ENCODE measurements around the gene B4GALT6.

The B4GALT6 gene

GRCh38 chr18:31587529-31587928 is 96.9 kb downstream of the B4GALT6 start:
- Mint-ChIP-seq H3K9me3 (no peaks in the 10 kb centered on the region), H3K27ac (no peak overlapping the region), H3K36me3 (ENCODE audit: low read depth) (no peaks in the 10 kb centered on the region), H3K4me3 (no peak overlapping the region), H3K4me1 (ENCODE audit: low read depth) (no peaks in the 10 kb centered on the region), H3K27me3 (peaks cover 4% of the 10 kb centered on the region)

GRCh38 chr18:31586616-31587015 is 97.8 kb downstream of the B4GALT6 start:
- H3K36me3 Mint-ChIP-seq (ENCODE audit: low read depth) = no peaks in the 10 kb centered on the region
- H3K9me3 Mint-ChIP-seq = no peaks in the 10 kb centered on the region
- no peak overlapping the region for H3K4me3 Mint-ChIP-seq
- H3K4me1 Mint-ChIP-seq (ENCODE audit: low read depth) = no peaks in the 10 kb centered on the region
- H3K27ac Mint-ChIP-seq = no peak overlapping the region
- H3K27me3 Mint-ChIP-seq = peaks cover 4% of the 10 kb centered on the region

- Mint-ChIP-seq H3K4me1 (ENCODE audit: low read depth) (no peaks in the 10 kb centered on the region), H3K27me3 (peaks cover 4% of the 10 kb centered on the region), H3K27ac (no peak overlapping the region), H3K36me3 (ENCODE audit: low read depth) (no peaks in the 10 kb centered on the region), H3K9me3 (no peaks in the 10 kb centered on the region), H3K4me3 (no peak overlapping the region)
These were observed 98.4 kb downstream of the B4GALT6 start for GRCh38 chr18:31585991-31586390.

- peaks cover 4% of the 10 kb centered on the region for H3K27me3 Mint-ChIP-seq
- no peaks in the 10 kb centered on the region for H3K4me1 Mint-ChIP-seq (ENCODE audit: low read depth)
- no peak overlapping the region for H3K27ac Mint-ChIP-seq
These were observed 101.1 kb downstream of the B4GALT6 start for GRCh38 chr18:31583185-31583854.

GRCh38 chr18:31581498-31582197 is 102.7 kb downstream of the B4GALT6 start:
- Mint-ChIP-seq H3K4me1 (ENCODE audit: low read depth) (no peaks in the 10 kb centered on the region), H3K9me3 (no peaks in the 10 kb centered on the region), H3K27ac (no peak overlapping the region), H3K27me3 (peaks cover 4% of the 10 kb centered on the region), H3K4me3 (no peak overlapping the region), H3K36me3 (ENCODE audit: low read depth) (no peaks in the 10 kb centered on the region)

More at GRCh38 chr18:31583185-31583854, 101.1 kb downstream of the B4GALT6 start:
- Mint-ChIP-seq H3K9me3 (no peaks in the 10 kb centered on the region), H3K4me3 (no peak overlapping the region), H3K36me3 (ENCODE audit: low read depth) (no peaks in the 10 kb centered on the region)

- H3K4me1 Mint-ChIP-seq (ENCODE audit: low read depth) = no peaks in the 10 kb centered on the region
- no peaks in the 10 kb centered on the region for H3K9me3 Mint-ChIP-seq
- H3K27me3 Mint-ChIP-seq = peaks cover under 1% of the 10 kb centered on the region
- no peak overlapping the region for H3K4me3 Mint-ChIP-seq
- no peaks in the 10 kb centered on the region for H3K36me3 Mint-ChIP-seq (ENCODE audit: low read depth)
- no peak overlapping the region for H3K27ac Mint-ChIP-seq
These were observed 105.0 kb downstream of the B4GALT6 start for GRCh38 chr18:31579375-31579774.

- Mint-ChIP-seq H3K27me3 (no peaks in the 10 kb centered on the region), H3K4me1 (ENCODE audit: low read depth) (no peaks in the 10 kb centered on the region), H3K9me3 (no peaks in the 10 kb centered on the region), H3K4me3 (no peak overlapping the region), H3K27ac (no peak overlapping the region), H3K36me3 (ENCODE audit: low read depth) (no peaks in the 10 kb centered on the region)
These were observed 106.3 kb downstream of the B4GALT6 start for GRCh38 chr18:31578126-31578525.

- no peaks in the 10 kb centered on the region for H3K27me3 Mint-ChIP-seq
- no peaks in the 10 kb centered on the region for H3K36me3 Mint-ChIP-seq (ENCODE audit: low read depth)
- no peaks in the 10 kb centered on the region for H3K9me3 Mint-ChIP-seq
- H3K4me3 Mint-ChIP-seq = no peak overlapping the region
- no peaks in the 10 kb centered on the region for H3K4me1 Mint-ChIP-seq (ENCODE audit: low read depth)
- no peak overlapping the region for H3K27ac Mint-ChIP-seq
These were observed 107.2 kb downstream of the B4GALT6 start for GRCh38 chr18:31577195-31577594.

GRCh38 chr18:31576670-31577069 is 107.7 kb downstream of the B4GALT6 start:
- Mint-ChIP-seq H3K4me1 (ENCODE audit: low read depth) (no peaks in the 10 kb centered on the region), H3K9me3 (no peaks in the 10 kb centered on the region), H3K4me3 (no peak overlapping the region), H3K27ac (no peak overlapping the region), H3K36me3 (ENCODE audit: low read depth) (no peaks in the 10 kb centered on the region), H3K27me3 (no peaks in the 10 kb centered on the region)

- no peak overlapping the region for H3K27ac Mint-ChIP-seq
- no peaks in the 10 kb centered on the region for H3K27me3 Mint-ChIP-seq
- H3K9me3 Mint-ChIP-seq = no peaks in the 10 kb centered on the region
- no peaks in the 10 kb centered on the region for H3K4me1 Mint-ChIP-seq (ENCODE audit: low read depth)
- H3K4me3 Mint-ChIP-seq = no peak overlapping the region
- no peaks in the 10 kb centered on the region for H3K36me3 Mint-ChIP-seq (ENCODE audit: low read depth)
These were observed 108.7 kb downstream of the B4GALT6 start for GRCh38 chr18:31575515-31576257.

- H3K27me3 Mint-ChIP-seq = no peaks in the 10 kb centered on the region
- H3K4me1 Mint-ChIP-seq (ENCODE audit: low read depth) = no peaks in the 10 kb centered on the region
- no peaks in the 10 kb centered on the region for H3K9me3 Mint-ChIP-seq
- no peak overlapping the region for H3K27ac Mint-ChIP-seq
- H3K36me3 Mint-ChIP-seq (ENCODE audit: low read depth) = no peaks in the 10 kb centered on the region
- no peak overlapping the region for H3K4me3 Mint-ChIP-seq
These were observed 110.0 kb downstream of the B4GALT6 start for GRCh38 chr18:31574359-31574758.

All from stimulated activated naive CD8-positive, alpha-beta T cell treated with anti-CD3 and anti-CD28 coated beads, Interleukin-15, Interleukin-2, amounts not matched to agents 100 ng/mL and 50 ng/mL, for 24 hours (primary cell).